Measurements from ENCODE around the gene HIPK1. TPM values are rescaled to one million over a fixed set of nuclear protein-coding genes. Genes with fewer than 3 reads are reported as not detected.
A peak's percentile ranks its signal among the peaks of the same experiment; 100 is the strongest.

The HIPK1 gene
- total RNA-seq, 1 experiment from 2014 or later = 52.2 TPM

- Mint-ChIP-seq H3K36me3 (no peaks in the 10 kb centered on the region), H3K27me3 (ENCODE audit: low read depth) (peaks cover 23% of the 10 kb centered on the region), H3K4me3 (peak overlapping the region; percentile 93), H3K4me1 (peaks cover 36% of the 10 kb centered on the region), H3K27ac (no peak overlapping the region), H3K9me3 (no peaks in the 10 kb centered on the region)
- TF ChIP-seq, protein P1, sequence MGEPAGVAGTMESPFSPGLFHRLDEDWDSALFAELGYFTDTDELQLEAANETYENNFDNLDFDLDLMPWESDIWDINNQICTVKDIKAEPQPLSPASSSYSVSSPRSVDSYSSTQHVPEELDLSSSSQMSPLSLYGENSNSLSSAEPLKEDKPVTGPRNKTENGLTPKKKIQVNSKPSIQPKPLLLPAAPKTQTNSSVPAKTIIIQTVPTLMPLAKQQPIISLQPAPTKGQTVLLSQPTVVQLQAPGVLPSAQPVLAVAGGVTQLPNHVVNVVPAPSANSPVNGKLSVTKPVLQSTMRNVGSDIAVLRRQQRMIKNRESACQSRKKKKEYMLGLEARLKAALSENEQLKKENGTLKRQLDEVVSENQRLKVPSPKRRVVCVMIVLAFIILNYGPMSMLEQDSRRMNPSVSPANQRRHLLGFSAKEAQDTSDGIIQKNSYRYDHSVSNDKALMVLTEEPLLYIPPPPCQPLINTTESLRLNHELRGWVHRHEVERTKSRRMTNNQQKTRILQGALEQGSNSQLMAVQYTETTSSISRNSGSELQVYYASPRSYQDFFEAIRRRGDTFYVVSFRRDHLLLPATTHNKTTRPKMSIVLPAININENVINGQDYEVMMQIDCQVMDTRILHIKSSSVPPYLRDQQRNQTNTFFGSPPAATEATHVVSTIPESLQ (CRISPR knock-in tag; IDR thresholded peaks at IDR 0.05) = no peak
- TF ChIP-seq TP53 (CRISPR knock-in tag; IDR thresholded peaks at IDR 0.05) = no peak
- TF ChIP-seq AFF4 (CRISPR knock-in tag; IDR thresholded peaks at IDR 0.05; ENCODE audit: borderline replicate concordance) = no peak
- TF ChIP-seq, protein P2, sequence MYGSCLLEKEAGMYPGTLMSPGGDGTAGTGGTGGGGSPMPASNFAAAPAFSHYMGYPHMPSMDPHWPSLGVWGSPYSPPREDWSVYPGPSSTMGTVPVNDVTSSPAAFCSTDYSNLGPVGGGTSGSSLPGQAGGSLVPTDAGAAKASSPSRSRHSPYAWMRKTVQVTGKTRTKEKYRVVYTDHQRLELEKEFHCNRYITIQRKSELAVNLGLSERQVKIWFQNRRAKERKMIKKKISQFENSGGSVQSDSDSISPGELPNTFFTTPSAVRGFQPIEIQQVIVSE (CRISPR knock-in tag; IDR thresholded peaks at IDR 0.05; ENCODE audit: borderline replicate concordance) = no peak
- TF ChIP-seq ZNF423 (CRISPR knock-in tag; IDR thresholded peaks at IDR 0.05) = no peak
- no peak for TF ChIP-seq PRRX2 (CRISPR knock-in tag; IDR thresholded peaks at IDR 0.05)
- TF ChIP-seq SMAD4 (CRISPR knock-in tag; IDR thresholded peaks at IDR 0.05) = no peak
- TF ChIP-seq JAZF1 (CRISPR knock-in tag; IDR thresholded peaks at IDR 0.05) = no peak
- no peak for TF ChIP-seq NFYB (CRISPR knock-in tag; conservative IDR thresholded peaks at IDR 0.05; ENCODE audit: low read depth)
- TF ChIP-seq ZNF671 (CRISPR knock-in tag; IDR thresholded peaks at IDR 0.05) = no peak
- ChIA-PET POLR2A (interaction anchor here (0.6 to 2.7 kb wide), 4 partner anchors 10 to 334 kb away, joined by 3 to 23 read pairs (median 4); partner anchors contain the start of genes AP4B1 and DCLRE1B), CTCF (interaction anchor here (0.6 to 3.4 kb wide), 3 partner anchors 23 to 93 kb away, joined by 3 to 19 read pairs (median 4); partner anchors contain the start of genes AP4B1 and DCLRE1B)
- DNase-seq (ENCODE audit: low spot score) (no peak), ATAC-seq (no peak)
Measured at GRCh38 chr1:113928187-113928930, 765 bp upstream of the HIPK1 start.

DNA sequence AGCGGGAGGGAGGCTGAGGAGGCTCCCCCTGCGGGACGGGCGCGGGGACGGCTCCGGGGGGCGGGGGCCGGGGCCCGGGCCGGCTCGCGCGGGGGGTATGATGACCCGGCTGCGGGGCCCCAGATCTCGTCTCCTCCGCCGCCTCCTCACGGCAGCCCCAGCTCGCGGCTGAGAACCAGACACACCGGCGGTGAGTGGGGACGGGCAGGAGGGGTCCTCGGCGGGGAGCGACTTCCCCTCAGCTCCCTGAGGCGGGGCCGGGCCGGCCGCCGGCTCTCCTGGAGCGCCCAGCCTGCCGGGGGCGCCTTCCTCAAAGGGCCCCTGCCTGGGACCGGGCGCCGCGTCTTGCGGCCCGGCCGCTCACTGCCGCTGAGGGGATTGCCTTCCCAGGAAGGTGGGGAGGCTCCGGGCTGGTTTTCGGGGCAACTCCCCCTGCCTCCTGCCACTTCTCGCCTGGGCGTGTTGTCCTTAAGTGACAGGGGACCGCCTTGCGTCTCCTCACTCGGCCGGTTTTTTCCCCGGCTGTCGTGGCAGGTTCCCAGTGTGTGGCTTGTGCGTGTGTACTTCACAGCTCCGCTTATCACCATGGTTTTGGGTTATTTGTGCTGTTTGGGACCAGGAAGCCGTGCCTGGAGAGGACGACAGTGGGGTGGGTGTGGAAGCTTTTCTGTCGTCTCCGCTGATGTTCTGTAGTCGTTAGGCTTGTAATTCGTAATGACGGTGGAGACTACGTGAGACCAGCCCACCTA lies 800 bp downstream of the HIPK1 start:
- TF ChIP-seq NR2C2 (CRISPR knock-in tag; IDR thresholded peaks at IDR 0.05) = no peak
- no peak for TF ChIP-seq ARID4B (CRISPR knock-in tag; IDR thresholded peaks at IDR 0.05; ENCODE audit: borderline replicate concordance)
- 0 out of 2 replicates have a peak, but pooled peaks have one; percentile 30 for TF ChIP-seq TCF7 (CRISPR knock-in tag; IDR thresholded peaks at IDR 0.05; ENCODE audit: low read depth)
- TF ChIP-seq, protein P3, sequence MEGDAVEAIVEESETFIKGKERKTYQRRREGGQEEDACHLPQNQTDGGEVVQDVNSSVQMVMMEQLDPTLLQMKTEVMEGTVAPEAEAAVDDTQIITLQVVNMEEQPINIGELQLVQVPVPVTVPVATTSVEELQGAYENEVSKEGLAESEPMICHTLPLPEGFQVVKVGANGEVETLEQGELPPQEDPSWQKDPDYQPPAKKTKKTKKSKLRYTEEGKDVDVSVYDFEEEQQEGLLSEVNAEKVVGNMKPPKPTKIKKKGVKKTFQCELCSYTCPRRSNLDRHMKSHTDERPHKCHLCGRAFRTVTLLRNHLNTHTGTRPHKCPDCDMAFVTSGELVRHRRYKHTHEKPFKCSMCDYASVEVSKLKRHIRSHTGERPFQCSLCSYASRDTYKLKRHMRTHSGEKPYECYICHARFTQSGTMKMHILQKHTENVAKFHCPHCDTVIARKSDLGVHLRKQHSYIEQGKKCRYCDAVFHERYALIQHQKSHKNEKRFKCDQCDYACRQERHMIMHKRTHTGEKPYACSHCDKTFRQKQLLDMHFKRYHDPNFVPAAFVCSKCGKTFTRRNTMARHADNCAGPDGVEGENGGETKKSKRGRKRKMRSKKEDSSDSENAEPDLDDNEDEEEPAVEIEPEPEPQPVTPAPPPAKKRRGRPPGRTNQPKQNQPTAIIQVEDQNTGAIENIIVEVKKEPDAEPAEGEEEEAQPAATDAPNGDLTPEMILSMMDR (IDR thresholded peaks at IDR 0.05) = 0 out of 2 replicates have a peak, but pooled peaks have one; percentile 17
- peak; percentile 69 for TF ChIP-seq FOXK1 (CRISPR knock-in tag; IDR thresholded peaks at IDR 0.05)
- DNase-seq (ENCODE audit: low spot score) (no peak), ATAC-seq (peak; percentile 36)
- Mint-ChIP-seq H3K27me3 (ENCODE audit: low read depth) (peaks cover 10% of the 10 kb centered on the region), H3K36me3 (no peaks in the 10 kb centered on the region), H3K4me1 (peaks cover 36% of the 10 kb centered on the region), H3K4me3 (peak overlapping the region; percentile 93), H3K27ac (peak overlapping the region; percentile 84), H3K9me3 (no peaks in the 10 kb centered on the region)
- POLR2A ChIA-PET = interaction anchor here (0.5 to 2.7 kb wide), 4 partner anchors 9 to 152 kb away, joined by 4 to 23 read pairs (median 5); partner anchors contain the start of genes AP4B1 and DCLRE1B
- CTCF ChIA-PET = interaction anchor here (0.6 to 3.4 kb wide), 6 partner anchors 10 to 95 kb away, joined by 3 to 19 read pairs (median 3); partner anchors contain the start of genes AP4B1 and DCLRE1B

Measured in WTC11 (cell line).